Stimulated activated naive CD8-positive, alpha-beta T cell treated with anti-CD3 and anti-CD28 coated beads, Interleukin-15, amount 100 ng/mL, for 72 hours (primary cell): ENCODE data around the gene KAZN.
A peak's percentile ranks its signal among the peaks of the same experiment; 100 is the strongest.

Experiments
- ATAC-seq: fragments of 150-1000 bp; cut with Tn5 transposase; 2 replicates; pipeline ENCODE4 v1.10.0; 2021; ENCODE audit warnings: mild to moderate bottlenecking, moderate library complexity
- DNase-seq, 2 donors: peaks; one replicate each; pipeline ENCODE4 v3.0.0; 2021 to 2022
- H3K27ac Mint-ChIP-seq, 2 donors: one replicate each; pipeline ENCODE4 v1.8.0; 2022; ENCODE audit warnings: mild to moderate bottlenecking in 2 of 2, mixed read lengths in 2 of 2, moderate library complexity in 2 of 2
- H3K27me3 Mint-ChIP-seq: one replicate; pipeline ENCODE4 v1.8.0; 2022; ENCODE audit warnings: mixed read lengths
- H3K4me1 Mint-ChIP-seq: one replicate; pipeline ENCODE4 v1.8.0; 2022; ENCODE audit warnings: mild to moderate bottlenecking, mixed read lengths
- H3K4me3 Mint-ChIP-seq, 2 donors: one replicate each; pipeline ENCODE4 v1.8.0; 2022; ENCODE audit warnings: mild to moderate bottlenecking in 2 of 2, mixed read lengths in 2 of 2, moderate library complexity in 1 of 2
- H3K9me3 Mint-ChIP-seq, 2 donors: one replicate each; pipeline ENCODE4 v1.8.0; 2022; ENCODE audit warnings: mixed read lengths in 2 of 2

Gene KAZN

GRCh38 chr1:14817223-14818170, 219.0 kb downstream of the KAZN start:
- H3K4me3 Mint-ChIP-seq = no peak overlapping the region
- H3K27ac Mint-ChIP-seq = no peak overlapping the region
- no peaks in the 10 kb centered on the region for H3K9me3 Mint-ChIP-seq
- ATAC-seq (no peak), DNase-seq (no peak)
- H3K4me1 Mint-ChIP-seq = no peaks in the 10 kb centered on the region
- no peaks in the 10 kb centered on the region for H3K27me3 Mint-ChIP-seq

GRCh38 chr1:14820295-14821085, 222.0 kb downstream of the KAZN start:
- H3K4me3 Mint-ChIP-seq = no peak overlapping the region
- DNase-seq = no peak

DNA sequence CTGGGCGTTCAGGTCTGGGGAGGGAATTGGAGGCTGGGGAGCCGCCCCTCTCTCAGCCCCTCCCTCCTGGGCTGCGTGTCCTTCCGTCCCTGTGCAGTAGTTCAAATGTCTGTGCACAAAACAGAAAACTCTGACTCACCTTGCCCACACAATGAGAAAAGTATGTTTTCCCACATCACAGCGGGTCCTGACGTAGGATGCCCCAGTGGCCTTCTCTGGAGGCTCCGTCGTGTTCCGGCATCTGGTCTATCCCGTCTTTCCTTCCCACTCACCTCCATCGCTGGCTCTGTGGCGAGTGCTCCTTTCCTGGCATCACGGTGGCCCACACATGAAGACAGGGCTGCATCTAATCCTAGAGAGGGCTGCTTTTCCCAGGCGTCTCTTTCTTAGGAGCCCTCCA, 224.0 kb downstream of the KAZN start:
- ATAC-seq (no peak), DNase-seq (no peak)
- no peak overlapping the region for H3K4me3 Mint-ChIP-seq
- H3K27me3 Mint-ChIP-seq = no peaks in the 10 kb centered on the region
- H3K4me1 Mint-ChIP-seq = no peaks in the 10 kb centered on the region
- H3K27ac Mint-ChIP-seq = no peak overlapping the region
- no peaks in the 10 kb centered on the region for H3K9me3 Mint-ChIP-seq

More at GRCh38 chr1:14820295-14821085, 222.0 kb downstream of the KAZN start:
- H3K4me1 Mint-ChIP-seq = no peaks in the 10 kb centered on the region
- H3K27me3 Mint-ChIP-seq = no peaks in the 10 kb centered on the region
- H3K27ac Mint-ChIP-seq = no peak overlapping the region
- H3K9me3 Mint-ChIP-seq = no peaks in the 10 kb centered on the region
- no peak for ATAC-seq

DNA sequence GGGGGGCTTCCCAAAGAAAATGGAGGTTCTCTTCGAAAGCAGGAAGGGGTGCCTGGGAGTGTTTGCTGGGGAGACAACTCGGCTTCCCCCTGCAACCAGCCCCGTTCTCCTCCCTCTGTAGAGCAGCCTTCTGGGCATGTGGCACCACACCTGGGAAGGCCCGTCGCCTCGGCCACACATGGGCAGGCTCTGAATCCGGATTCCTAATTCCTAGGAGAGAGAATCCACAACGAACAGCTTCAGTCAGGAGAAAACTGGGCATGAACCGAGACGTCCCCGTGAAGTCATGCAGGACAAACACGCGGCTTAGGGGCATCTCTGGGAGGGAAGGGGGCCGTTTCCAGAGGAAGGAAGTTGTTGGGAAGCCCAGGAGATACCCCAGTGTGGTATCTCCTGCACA, 224.5 kb downstream of the KAZN start:
- Mint-ChIP-seq H3K9me3 (no peaks in the 10 kb centered on the region), H3K4me3 (no peak overlapping the region), H3K27ac (no peak overlapping the region), H3K4me1 (no peaks in the 10 kb centered on the region), H3K27me3 (no peaks in the 10 kb centered on the region)
- DNase-seq = no peak
- ATAC-seq = no peak

DNA sequence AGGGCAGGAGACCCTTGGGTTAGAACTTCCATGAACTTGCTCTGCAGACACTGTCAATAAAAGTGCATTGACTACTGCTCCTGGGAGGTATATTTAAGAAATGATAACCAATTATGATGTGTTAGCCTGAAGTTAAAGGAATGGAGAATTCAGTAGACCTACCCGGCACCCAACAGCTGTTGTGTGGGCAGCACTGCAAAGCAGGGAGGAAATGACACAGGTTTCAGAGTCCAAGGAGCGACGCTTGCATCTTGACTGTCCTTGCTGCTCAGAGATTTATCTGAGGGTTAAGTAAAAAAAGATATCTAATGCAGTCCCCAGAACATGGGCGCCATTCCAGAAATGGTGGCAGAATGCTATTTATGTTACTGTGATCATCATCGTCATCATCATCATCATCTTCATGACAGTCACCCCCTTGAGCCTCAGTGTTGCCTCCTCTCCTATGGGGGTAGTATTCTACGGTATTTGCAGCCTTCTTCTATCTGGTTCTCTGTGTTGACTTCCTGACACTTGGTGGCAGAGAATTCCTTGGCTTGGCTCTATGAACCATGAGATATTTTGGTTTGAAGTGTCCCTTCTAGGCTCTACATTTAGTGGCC, 225.9 kb downstream of the KAZN start:
- Mint-ChIP-seq H3K27ac (no peak overlapping the region), H3K4me3 (no peak overlapping the region), H3K27me3 (no peaks in the 10 kb centered on the region)

GRCh38 chr1:14825396-14825795, 226.9 kb downstream of the KAZN start:
- Mint-ChIP-seq H3K27me3 (no peaks in the 10 kb centered on the region), H3K4me3 (no peak overlapping the region), H3K9me3 (no peaks in the 10 kb centered on the region), H3K4me1 (no peaks in the 10 kb centered on the region), H3K27ac (peak overlapping the region in 1 of 2 donors; percentile 31)
- no peak for ATAC-seq
- DNase-seq = no peak

More for the DNA sequence above, 225.9 kb downstream of the KAZN start:
- DNase-seq = no peak
- Mint-ChIP-seq H3K9me3 (no peaks in the 10 kb centered on the region), H3K4me1 (no peaks in the 10 kb centered on the region)
- no peak for ATAC-seq

DNA sequence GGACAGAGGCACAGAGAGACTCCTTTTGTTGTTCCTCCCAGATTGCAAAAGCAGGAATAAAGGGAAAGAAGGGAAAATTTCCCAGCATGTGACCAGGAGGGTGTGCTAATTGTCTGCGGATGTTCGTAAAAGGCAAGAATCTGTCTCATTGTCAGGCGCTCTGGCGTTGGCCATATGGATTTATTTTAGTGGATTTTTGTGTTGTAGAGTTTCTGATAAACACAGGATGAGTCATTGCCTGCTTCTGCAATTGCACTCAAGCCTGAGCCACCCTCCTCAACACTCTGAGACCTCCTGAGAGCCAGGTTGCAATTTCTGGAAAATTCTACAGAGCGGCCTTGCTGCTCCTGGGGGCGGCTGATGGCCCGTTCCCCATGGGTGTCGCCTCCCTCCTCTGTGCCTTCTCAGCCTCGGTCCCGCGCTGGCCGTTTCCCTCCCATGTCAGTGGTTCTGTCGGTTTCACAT, 227.7 kb downstream of the KAZN start:
- Mint-ChIP-seq H3K4me1 (no peaks in the 10 kb centered on the region), H3K4me3 (no peak overlapping the region), H3K27ac (peak overlapping the region in 1 of 2 donors; percentile 61), H3K9me3 (no peaks in the 10 kb centered on the region), H3K27me3 (no peaks in the 10 kb centered on the region)
- ATAC-seq = no peak
- DNase-seq = no peak

DNA sequence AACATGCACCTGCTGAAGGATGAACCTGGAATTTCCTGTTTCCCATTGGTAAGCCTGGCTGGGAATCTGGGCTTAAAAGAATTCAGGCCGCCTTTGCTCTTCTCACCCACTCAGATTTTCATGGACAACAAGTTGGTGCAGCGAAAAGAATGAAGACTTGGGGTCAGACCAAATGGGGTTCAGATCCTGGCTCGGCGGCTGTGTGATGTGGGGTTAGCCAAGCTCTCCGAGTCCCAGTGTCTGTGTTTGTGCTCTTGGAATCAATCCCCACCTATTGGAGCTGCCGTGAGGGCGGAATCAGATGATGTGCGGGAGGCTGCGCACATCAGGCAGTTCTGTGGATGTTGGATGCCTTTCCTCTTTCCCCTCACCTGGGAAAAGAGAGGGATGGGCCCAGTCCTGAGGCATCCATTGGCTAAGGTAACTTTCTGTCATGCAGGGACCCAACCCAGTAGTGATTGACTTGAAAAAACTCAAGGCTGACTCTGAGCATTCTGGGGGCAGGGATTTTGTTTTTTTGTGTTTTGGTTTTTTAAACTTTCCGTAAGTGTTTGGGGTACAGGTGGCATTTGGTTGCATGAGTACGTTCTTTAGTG, 228.3 kb downstream of the KAZN start:
- DNase-seq (no peak), ATAC-seq (no peak)
- no peaks in the 10 kb centered on the region for H3K27me3 Mint-ChIP-seq
- no peaks in the 10 kb centered on the region for H3K9me3 Mint-ChIP-seq
- H3K4me1 Mint-ChIP-seq = no peaks in the 10 kb centered on the region
- no peak overlapping the region for H3K27ac Mint-ChIP-seq
- no peak overlapping the region for H3K4me3 Mint-ChIP-seq

DNA sequence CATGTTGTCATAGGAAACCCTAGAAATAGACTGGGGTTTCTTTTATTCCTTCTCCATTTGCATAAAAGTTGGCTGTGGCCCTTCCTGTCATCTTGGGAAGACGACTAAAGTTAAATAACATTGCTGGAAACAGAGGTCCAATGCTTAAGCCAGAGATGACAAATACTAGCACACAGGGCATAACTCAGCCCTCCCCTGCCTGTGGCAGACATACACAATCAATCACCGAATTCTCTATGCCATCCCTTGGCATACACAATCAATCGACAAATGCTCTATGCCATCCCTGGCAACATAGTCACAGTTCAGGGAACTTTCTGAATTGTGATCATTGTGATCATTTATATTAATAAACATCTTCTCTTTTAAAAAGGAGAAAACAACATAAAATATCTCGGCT, 229.4 kb downstream of the KAZN start:
- H3K27me3 Mint-ChIP-seq = no peaks in the 10 kb centered on the region
- DNase-seq (no peak), ATAC-seq (no peak)
- peak overlapping the region in 1 of 2 donors; percentile 16 for H3K27ac Mint-ChIP-seq
- no peak overlapping the region for H3K4me3 Mint-ChIP-seq
- H3K4me1 Mint-ChIP-seq = no peaks in the 10 kb centered on the region
- no peaks in the 10 kb centered on the region for H3K9me3 Mint-ChIP-seq

DNA sequence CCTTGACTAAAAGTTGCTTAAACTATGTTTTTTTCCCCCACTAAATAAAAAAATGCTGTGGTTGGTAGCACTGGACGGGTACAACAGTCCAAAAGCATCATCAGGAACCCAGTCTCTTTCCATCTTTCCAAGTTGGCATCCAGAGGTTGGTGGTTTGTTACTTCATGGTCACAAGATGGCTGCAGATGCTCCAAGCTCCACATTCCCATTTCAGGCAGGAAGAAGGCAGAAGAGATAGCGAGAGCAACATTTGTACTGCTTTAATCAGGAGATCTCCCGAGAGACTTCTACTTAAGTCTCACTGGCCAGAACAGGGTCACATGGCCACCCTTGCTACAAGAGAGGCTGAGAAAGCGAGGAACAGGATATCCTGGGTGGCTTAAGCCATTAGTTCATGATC, 230.2 kb downstream of the KAZN start:
- no peak for ATAC-seq
- DNase-seq = no peak
- Mint-ChIP-seq H3K27me3 (no peaks in the 10 kb centered on the region), H3K27ac (no peak overlapping the region), H3K4me1 (no peaks in the 10 kb centered on the region), H3K4me3 (no peak overlapping the region), H3K9me3 (no peaks in the 10 kb centered on the region)

DNA sequence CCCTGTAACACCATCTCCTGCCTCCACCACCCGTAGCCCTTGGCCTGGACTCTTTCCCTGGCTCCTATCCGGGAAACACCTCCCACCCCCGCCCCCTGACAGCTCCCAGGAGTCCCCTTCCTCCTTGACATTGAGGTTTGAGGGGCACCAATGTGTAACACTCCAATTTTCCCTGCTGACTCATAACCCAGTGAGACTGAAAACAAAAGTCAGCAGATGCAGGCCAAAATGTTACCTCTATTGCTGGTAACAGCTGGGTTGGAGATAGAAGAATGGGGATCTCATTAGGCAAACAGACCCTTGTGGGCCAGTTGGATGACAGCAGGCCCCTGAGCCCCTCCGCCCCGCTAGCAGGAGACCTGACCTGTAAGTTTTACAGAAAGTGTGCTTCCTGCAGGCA, 237.2 kb downstream of the KAZN start:
- H3K9me3 Mint-ChIP-seq = no peaks in the 10 kb centered on the region
- no peak overlapping the region for H3K4me3 Mint-ChIP-seq
- DNase-seq (no peak), ATAC-seq (no peak)
- H3K4me1 Mint-ChIP-seq = no peaks in the 10 kb centered on the region
- no peaks in the 10 kb centered on the region for H3K27me3 Mint-ChIP-seq
- no peak overlapping the region for H3K27ac Mint-ChIP-seq

DNA sequence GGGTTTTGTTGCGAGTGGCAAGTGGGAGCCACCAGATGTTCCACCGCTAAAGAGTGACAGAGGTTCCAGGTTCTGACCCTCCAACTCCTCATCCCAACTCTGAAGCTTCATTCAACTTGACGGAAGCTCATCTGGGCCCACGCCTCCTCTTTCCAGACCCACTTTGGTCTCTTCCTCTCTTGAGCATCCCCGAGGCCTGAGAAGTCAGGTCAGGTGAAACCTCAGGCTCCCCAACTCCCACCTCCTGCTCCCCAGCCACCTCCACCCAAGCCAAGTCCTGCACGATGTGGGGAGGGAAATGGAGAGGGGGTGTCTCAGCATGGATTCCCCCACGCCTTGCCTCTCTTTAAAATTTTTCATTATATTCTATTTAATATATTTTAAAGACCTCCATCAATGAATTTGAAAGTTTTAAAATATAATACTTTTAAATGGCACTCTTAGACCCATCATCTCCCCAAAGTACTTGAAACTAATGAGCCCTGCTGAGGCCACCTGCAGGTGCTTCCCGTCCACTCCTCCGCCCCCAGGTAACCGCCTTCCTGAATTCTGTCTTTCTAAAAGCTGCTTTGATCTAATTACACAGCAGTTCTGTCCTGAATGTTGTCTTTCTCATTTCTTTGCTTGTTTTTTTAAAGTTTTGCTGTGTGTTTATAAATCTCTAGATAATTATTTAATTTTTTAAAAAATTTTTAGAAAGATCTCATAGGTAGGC, 238.1 kb downstream of the KAZN start:
- Mint-ChIP-seq H3K9me3 (peaks cover 1 to 2% of the 10 kb centered on the region in 2 donors), H3K4me3 (no peak overlapping the region), H3K27me3 (no peaks in the 10 kb centered on the region), H3K4me1 (no peaks in the 10 kb centered on the region), H3K27ac (no peak overlapping the region)
- ATAC-seq (no peak), DNase-seq (no peak)

- no peak for DNase-seq
- Mint-ChIP-seq H3K9me3 (peaks cover 24 to 30% of the 10 kb centered on the region in 2 donors), H3K4me1 (no peaks in the 10 kb centered on the region), H3K27me3 (peaks cover 9% of the 10 kb centered on the region), H3K4me3 (no peak overlapping the region), H3K27ac (no peak overlapping the region)
- no peak for ATAC-seq
Observed at GRCh38 chr1:14840374-14840773, 241.9 kb downstream of the KAZN start.

DNA sequence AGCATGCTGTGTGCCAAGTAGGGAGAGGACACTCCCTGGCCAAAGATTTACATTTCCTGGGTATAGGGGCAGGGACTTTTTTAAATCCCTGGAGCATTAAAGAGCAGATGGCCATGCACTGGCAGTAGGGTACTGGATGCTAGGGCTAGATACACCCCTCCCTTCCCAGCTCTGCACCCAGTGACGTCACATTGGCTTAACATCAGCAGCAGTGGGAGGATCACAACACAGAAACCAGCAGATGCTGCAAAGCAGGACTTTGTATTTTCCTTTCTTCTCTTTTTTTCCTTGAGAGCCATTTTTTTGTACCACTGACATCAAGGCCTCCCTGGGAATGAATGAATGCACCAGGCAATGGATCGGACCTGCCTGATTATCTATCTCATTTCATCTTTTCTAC, 243.0 kb downstream of the KAZN start:
- ATAC-seq (no peak), DNase-seq (no peak)

GRCh38 chr1:14841951-14842350, 243.5 kb downstream of the KAZN start:
- Mint-ChIP-seq H3K4me3 (no peak overlapping the region), H3K4me1 (no peaks in the 10 kb centered on the region), H3K27me3 (peaks cover 9% of the 10 kb centered on the region), H3K27ac (peak overlapping the region in 1 of 2 donors; percentile 73), H3K9me3 (peaks cover 26 to 33% of the 10 kb centered on the region in 2 donors)
- no peak for ATAC-seq
- DNase-seq = no peak

More for the DNA sequence above, 243.0 kb downstream of the KAZN start:
- Mint-ChIP-seq H3K4me1 (no peaks in the 10 kb centered on the region), H3K27ac (no peak overlapping the region), H3K9me3 (peaks cover 26 to 33% of the 10 kb centered on the region in 2 donors), H3K4me3 (no peak overlapping the region), H3K27me3 (peaks cover 9% of the 10 kb centered on the region)
